Stomach smooth muscle (tissue), 2 donors: Measurements from ENCODE around the gene CMTM2.

ENCODE experiments used
- H3K27ac ChIP-seq: one replicate; pipeline ENCODE4 v1.7.0; 2013; ENCODE audit warnings: mild to moderate bottlenecking, low read length, inconsistent platforms
- H3K27me3 ChIP-seq, 2 donors: one replicate each; pipeline ENCODE4 v1.7.0; 2013; ENCODE audit warnings: low read length in 2 of 2; ENCODE audit not compliant: insufficient read depth in 2 of 2, control insufficient read depth in 1 of 2
- H3K36me3 ChIP-seq, 2 donors: one replicate each; pipeline ENCODE4 v1.7.0; 2013; ENCODE audit warnings: low read length in 2 of 2; ENCODE audit not compliant: control insufficient read depth in 2 of 2, insufficient read depth in 2 of 2
- H3K4me1 ChIP-seq: one replicate; pipeline ENCODE4 v1.7.0; 2013; ENCODE audit warnings: low read length; ENCODE audit not compliant: control insufficient read depth, insufficient read depth
- H3K4me3 ChIP-seq, 2 donors: one replicate each; pipeline ENCODE4 v1.7.0; 2013; ENCODE audit warnings: low read length in 2 of 2
- H3K9ac ChIP-seq, 2 donors: one replicate each; pipeline ENCODE4 v1.7.0; 2013; ENCODE audit warnings: low read length in 2 of 2, mild to moderate bottlenecking in 1 of 2
- H3K9me3 ChIP-seq, 2 donors: one replicate each; pipeline ENCODE4 v1.7.0; 2013; ENCODE audit warnings: low read length in 2 of 2; ENCODE audit not compliant: control insufficient read depth in 2 of 2
- donor health status: healthy.
- donor health status: Pancreatic carcinoma.

The CMTM2 gene

DNA sequence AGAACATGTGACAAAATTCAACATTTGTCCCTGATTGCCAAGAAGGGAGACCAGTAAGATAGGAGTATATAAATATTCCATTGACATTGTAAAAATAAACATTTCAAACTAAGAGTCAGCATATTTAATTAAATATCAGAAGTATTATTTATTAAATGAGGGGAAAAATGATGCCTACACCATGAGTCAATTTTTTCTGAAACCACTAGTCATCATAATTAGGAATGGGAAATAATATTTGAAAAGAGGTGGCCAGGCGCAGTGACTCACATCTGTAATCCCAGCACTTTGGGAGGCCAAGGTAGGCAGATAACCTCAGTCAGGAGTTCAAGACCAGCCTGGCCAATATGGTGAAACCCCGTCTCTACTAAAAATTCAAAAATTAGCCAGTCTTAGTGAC, 10.9 kb upstream of the CMTM2 start:
- no peaks in the 10 kb centered on the region for H3K9me3 ChIP-seq

DNA sequence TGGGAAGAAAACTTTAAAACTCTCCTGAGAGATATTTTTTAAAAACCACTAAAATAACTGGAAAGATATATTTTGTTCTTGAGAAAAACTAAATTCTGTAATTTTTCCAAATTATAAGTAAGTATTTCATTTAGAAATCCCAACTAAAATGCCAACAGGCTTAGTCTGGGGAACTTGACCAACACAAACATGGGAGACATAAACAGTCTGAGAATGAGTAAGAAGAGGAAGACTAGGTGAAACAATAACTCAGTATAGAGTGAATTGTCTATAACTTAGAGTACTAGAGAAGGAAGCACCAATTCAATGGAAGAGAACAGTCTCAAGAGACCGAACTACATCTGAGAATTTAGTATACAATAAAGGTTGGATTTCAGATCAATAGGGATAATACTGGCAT, 10.1 kb upstream of the CMTM2 start:
- H3K4me3 ChIP-seq: no peak overlapping the region
- H3K27me3 ChIP-seq: no peaks in the 10 kb centered on the region
- no peaks in the 10 kb centered on the region for H3K4me1 ChIP-seq
- H3K9me3 ChIP-seq: no peaks in the 10 kb centered on the region
- peaks cover 0 to 2% of the 10 kb centered on the region in 2 donors for H3K36me3 ChIP-seq
- no peak overlapping the region for H3K9ac ChIP-seq
- no peak overlapping the region for H3K27ac ChIP-seq

More for the DNA sequence above, 10.9 kb upstream of the CMTM2 start:
- Histone ChIP-seq H3K4me1 (no peaks in the 10 kb centered on the region), H3K4me3 (no peak overlapping the region), H3K9ac (no peak overlapping the region), H3K27me3 (no peaks in the 10 kb centered on the region), H3K27ac (no peak overlapping the region), H3K36me3 (peaks cover 0 to 2% of the 10 kb centered on the region in 2 donors)

DNA sequence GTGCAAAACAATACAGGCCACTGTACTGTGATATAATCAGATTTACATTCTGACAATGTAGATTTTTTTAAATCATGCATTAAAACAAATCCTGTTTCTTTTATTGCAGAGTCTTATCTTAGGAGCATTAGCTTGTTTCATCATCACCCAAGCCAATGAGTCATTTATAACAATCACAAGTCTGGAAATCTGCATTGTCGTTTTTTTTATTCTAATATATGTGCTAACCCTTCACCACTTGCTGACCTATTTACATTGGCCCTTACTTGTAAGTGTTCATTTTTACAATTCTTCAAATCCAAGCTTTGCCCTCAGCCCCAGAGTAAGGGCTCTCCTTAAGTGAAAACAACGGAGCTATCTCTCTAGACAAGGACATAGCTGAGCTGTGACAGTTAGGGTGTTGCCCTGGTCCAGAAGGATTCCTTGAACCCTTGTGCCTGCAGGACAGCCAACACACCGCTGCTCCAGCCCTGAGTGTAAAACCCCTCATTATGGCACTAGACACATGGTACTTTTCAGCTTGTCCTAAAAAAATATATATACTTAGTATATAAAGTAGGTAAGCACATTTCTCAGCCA, 9.3 kb upstream of the CMTM2 start:
- H3K27me3 ChIP-seq: no peaks in the 10 kb centered on the region
- H3K4me3 ChIP-seq: no peak overlapping the region
- H3K4me1 ChIP-seq: no peaks in the 10 kb centered on the region
- no peak overlapping the region for H3K9ac ChIP-seq
- H3K27ac ChIP-seq: no peak overlapping the region
- no peaks in the 10 kb centered on the region for H3K36me3 ChIP-seq
- H3K9me3 ChIP-seq: no peaks in the 10 kb centered on the region

DNA sequence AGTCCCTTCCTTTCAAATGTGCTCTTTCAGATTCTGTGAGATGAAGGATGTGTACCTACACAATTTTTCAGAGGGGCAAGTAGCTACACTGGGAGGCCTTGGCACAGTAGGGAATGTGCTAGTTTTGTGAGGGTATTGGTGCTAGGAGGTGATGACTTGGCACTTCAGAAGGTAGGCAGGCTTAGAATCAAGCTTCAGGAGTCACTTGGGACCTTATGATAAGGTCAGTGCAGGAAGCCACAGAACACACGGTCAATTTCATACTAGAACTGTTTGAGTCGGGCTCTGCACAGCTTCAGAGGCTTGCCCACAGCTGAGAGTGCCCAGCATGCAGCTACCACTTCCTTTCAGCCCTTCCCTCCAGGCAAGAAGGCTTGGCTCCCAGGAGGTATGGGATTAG, 6.9 kb upstream of the CMTM2 start:
- no peaks in the 10 kb centered on the region for H3K9me3 ChIP-seq
- H3K36me3 ChIP-seq: no peaks in the 10 kb centered on the region
- H3K4me1 ChIP-seq: no peaks in the 10 kb centered on the region
- no peak overlapping the region for H3K4me3 ChIP-seq
- no peak overlapping the region for H3K27ac ChIP-seq
- H3K9ac ChIP-seq: no peak overlapping the region
- H3K27me3 ChIP-seq: peaks cover 0 to 2% of the 10 kb centered on the region in 2 donors

DNA sequence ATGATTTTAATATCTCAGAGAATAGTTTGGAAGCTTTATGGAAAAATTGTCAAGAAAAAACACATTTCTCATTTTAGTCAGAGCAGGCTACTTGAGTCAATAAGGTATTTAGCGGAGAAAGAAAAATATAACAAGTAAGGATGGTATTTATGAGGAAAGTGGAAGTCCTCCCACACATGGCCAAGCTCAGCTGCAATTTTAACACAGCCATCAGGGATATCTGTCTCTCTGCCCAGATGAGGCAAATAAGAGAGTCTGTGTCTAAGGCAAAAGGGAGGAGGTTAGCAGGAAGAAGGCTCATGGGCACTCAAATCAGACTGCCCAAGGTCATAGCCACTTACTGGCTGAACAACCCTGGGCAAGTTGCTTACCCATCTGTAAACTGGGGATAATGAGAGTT, 5.2 kb upstream of the CMTM2 start:
- H3K27me3 ChIP-seq: peaks cover 16 to 18% of the 10 kb centered on the region in 2 donors
- H3K9ac ChIP-seq: no peak overlapping the region
- H3K9me3 ChIP-seq: no peaks in the 10 kb centered on the region
- no peak overlapping the region for H3K27ac ChIP-seq
- no peaks in the 10 kb centered on the region for H3K36me3 ChIP-seq
- peaks cover 9% of the 10 kb centered on the region for H3K4me1 ChIP-seq
- H3K4me3 ChIP-seq: no peak overlapping the region

DNA sequence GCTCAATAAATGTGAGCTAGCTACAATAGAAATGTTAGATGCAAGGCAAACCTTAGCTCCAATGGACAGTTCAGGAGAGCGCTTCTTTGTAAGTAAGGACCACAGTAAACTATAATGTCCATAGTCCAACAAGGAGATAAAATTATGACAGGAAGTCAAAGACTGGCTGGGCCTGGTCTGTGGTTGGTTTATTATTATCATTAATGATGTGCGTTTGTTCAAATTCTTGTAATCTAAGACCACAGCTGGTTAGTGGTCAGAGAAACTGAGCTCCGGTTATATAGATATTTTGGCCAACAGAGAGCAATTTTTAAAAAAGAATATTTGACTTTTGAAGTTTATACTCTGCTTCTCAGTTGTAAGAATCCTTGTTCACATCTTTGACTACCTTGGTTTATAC, 4.7 kb upstream of the CMTM2 start:
- no peaks in the 10 kb centered on the region for H3K36me3 ChIP-seq
- no peak overlapping the region for H3K27ac ChIP-seq
- peaks cover 20 to 22% of the 10 kb centered on the region in 2 donors for H3K27me3 ChIP-seq
- no peaks in the 10 kb centered on the region for H3K9me3 ChIP-seq
- no peak overlapping the region for H3K9ac ChIP-seq
- peaks cover 10% of the 10 kb centered on the region for H3K4me1 ChIP-seq
- H3K4me3 ChIP-seq: no peak overlapping the region

DNA sequence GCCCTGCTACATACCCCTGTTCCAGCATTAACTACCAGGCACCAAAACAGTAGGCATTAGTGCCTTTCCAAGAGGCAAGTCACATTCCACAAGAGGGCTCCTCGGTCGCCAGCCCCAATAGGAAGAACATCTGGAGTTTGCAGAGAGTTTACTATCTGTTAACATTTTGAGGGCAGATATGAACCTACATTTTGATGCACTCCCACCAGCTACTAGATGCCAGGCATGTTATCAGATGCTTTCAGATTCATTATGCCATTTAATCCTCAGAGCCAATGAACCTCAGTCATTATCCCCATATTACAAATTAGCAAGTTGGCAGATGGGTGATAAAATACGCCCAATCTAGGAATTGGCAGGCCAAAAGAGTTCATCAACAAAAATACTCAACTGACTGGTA, 4.2 kb upstream of the CMTM2 start:
- Histone ChIP-seq H3K9ac (no peak overlapping the region), H3K9me3 (no peaks in the 10 kb centered on the region), H3K4me3 (no peak overlapping the region), H3K4me1 (peaks cover 10% of the 10 kb centered on the region), H3K27me3 (peaks cover 22 to 26% of the 10 kb centered on the region in 2 donors), H3K27ac (no peak overlapping the region), H3K36me3 (no peaks in the 10 kb centered on the region)

DNA sequence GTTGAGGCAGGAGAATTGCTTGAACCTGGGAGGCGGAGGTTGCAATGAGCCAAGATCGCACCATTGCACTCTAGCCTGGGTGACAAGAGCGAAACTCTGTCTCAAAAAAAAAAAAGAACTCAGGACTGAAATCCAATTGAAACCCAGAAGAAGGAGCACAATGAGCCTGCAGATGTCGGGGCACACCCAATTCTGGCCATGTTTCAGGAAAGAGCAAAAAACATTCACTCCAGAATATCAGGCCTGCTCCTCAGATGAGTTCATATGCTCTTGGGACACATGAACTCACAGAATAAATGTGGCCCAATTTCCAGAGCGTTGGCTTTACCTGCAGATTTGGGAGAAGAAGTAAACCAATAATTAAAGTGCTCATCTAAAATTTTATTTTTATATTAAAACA, 3.0 kb upstream of the CMTM2 start:
- Histone ChIP-seq H3K27me3 (peaks cover 22 to 26% of the 10 kb centered on the region in 2 donors), H3K9me3 (no peaks in the 10 kb centered on the region), H3K4me3 (no peak overlapping the region), H3K36me3 (no peaks in the 10 kb centered on the region), H3K27ac (no peak overlapping the region), H3K4me1 (peaks cover 15% of the 10 kb centered on the region), H3K9ac (no peak overlapping the region)

DNA sequence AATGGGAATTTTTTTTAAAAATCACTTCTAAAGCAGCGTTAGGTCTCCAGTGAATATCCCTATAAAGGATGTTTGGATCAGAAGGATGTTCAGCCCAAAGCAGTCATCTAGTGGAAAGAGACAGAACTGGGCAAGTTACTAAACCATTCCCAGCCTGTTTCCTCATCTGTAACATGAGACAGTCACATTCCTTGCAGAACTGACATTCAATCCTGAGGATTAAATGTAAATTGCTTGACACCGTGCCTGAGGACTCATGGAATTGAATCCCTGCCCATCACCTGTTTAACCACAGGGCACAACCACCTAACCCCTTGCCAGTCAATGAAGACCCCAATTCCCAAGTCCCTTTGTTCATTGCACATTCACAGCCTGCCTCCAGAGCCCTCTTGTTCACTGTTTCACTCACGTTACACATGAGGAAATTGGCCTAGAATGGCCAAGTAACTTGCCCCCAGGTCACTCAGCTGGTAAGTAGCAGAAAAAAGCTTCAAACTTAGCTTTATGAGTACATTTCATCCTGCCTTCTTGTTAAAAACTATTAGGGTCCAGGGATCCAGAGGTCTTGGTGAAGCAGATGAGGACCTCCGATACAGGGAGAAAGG, 1.4 kb downstream of the CMTM2 start:
- no peaks in the 10 kb centered on the region for H3K36me3 ChIP-seq
- peaks cover 22 to 26% of the 10 kb centered on the region in 2 donors for H3K27me3 ChIP-seq
- no peak overlapping the region for H3K9ac ChIP-seq
- peaks cover 15% of the 10 kb centered on the region for H3K4me1 ChIP-seq
- no peak overlapping the region for H3K4me3 ChIP-seq
- no peak overlapping the region for H3K27ac ChIP-seq
- no peaks in the 10 kb centered on the region for H3K9me3 ChIP-seq

DNA sequence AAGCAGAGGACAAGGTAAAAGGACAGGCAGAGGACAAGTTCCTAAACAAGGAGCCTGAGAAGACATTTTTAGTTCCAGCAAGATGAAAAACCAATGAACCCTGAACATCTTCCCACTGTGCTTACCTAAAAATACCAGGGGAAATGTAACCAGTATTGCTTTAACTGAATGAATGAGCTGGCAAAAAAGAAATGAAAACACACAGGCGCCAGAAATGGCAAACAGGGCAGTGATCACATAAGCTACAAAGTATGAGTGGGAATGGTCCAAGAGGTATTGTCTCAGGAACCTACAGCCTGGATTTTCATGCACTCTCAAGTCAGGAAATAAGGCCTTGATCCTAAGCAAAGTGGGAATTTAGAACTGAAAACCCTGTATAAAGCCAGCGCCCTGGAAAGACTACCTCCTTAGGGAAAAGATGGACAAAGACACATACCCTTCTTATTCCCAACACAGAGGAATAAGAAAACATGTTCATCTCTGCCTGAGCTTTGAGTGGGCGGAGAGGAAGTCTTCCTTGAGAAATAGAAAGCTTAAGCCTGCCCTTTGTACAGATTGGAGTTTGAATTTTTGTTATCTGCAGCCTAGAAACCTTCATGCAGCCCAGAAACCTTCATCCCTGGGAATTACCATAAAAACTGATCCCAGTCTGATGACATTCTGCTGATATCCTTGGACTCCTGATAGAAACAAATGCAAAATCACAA, 2.1 kb downstream of the CMTM2 start:
- H3K9ac ChIP-seq: no peak overlapping the region
- H3K27me3 ChIP-seq: peaks cover 22 to 26% of the 10 kb centered on the region in 2 donors
- no peak overlapping the region for H3K27ac ChIP-seq
- H3K9me3 ChIP-seq: no peaks in the 10 kb centered on the region
- H3K4me3 ChIP-seq: no peak overlapping the region
- H3K4me1 ChIP-seq: peaks cover 15% of the 10 kb centered on the region
- H3K36me3 ChIP-seq: no peaks in the 10 kb centered on the region
